ENCODE results near the gene CLCN6. TPM values are rescaled to one million over a fixed set of nuclear protein-coding genes. Genes with fewer than 3 reads are reported as not detected.

CLCN6 gene
- total RNA-seq, 5 donors from 2014 or later (not counting 1 experiment from before 2014, with no cell fraction given) = 17.3 to 23.0 (median 21.3) TPM

- CTCF ChIA-PET = no interaction called here
- POLR2A ChIA-PET = no interaction called here
- ATAC-seq (replicated peaks in 1 of 4) = no peak
Measured at GRCh38 chr1:11848373-11848700, 42.3 kb downstream of the CLCN6 start.

DNA sequence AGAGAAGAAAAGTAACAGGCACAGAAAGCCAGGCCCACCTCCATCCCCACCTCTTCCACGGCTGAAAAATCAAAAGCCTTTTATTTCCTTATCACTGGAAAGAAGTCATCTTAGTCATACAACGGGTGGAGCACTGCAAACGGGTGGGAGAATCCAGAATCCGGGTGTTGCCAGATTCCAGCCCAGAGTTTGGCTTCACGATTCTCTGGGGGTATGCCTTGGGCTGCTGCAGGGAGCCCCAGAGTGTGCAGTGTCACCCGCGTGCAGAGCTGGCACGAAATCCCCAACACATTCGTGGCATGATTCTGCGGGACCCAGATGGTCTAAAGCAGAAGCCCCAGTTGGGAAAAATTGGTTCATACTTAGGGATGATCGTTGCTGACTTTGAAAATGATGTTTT, 44.2 kb downstream of the CLCN6 start:
- DNase-seq (no peak), ATAC-seq (replicated peaks in 1 of 4) (no peak)
- Histone ChIP-seq H3K4me3 (ENCODE audit: control insufficient read depth in 1 of 2, extremely low read depth in 1 of 2, low read length in 1 of 2) (no peak overlapping the region), H3K4me1 (ENCODE audit: control insufficient read depth in 1 of 2, extremely low read depth in 1 of 2, insufficient read depth in 2 of 2, low read length in 2 of 2) (no peaks in the 10 kb centered on the region), H3K27me3 (replicated peaks in 1 of 2; ENCODE audit: control insufficient read depth in 2 of 2, extremely low read depth in 1 of 2, insufficient read depth in 2 of 2, low read length in 1 of 2) (peaks cover 0 to 25% of the 10 kb centered on the region in 2 experiments), H3K9me3 (no peaks in the 10 kb centered on the region), H3K27ac (ENCODE audit: low read length) (no peak overlapping the region), H3K36me3 (ENCODE audit: control insufficient read depth in 2 of 2, extremely low read depth in 1 of 2, insufficient read depth in 1 of 2, low read length in 1 of 2) (no peaks in the 10 kb centered on the region)
- CTCF ChIA-PET = no interaction called here
- WGBS (ENCODE audit: insufficient coverage) = 82% methylated on average over 10 of the region's 11 CpGs
- peaks cover 24 to 26% of the 10 kb centered on the region in 2 donors for H3K27me3 Mint-ChIP-seq
- no peak overlapping the region for H3K27ac Mint-ChIP-seq
- H3K4me1 Mint-ChIP-seq = peaks cover 0 to 6% (median 3%) of the 10 kb centered on the region in 3 donors
- no peak overlapping the region for H3K4me3 Mint-ChIP-seq
- H3K9me3 Mint-ChIP-seq = no peaks in the 10 kb centered on the region
- POLR2A ChIA-PET = no interaction called here
- peaks cover 5% of the 10 kb centered on the region for H3K36me3 Mint-ChIP-seq

More at GRCh38 chr1:11848373-11848700, 42.3 kb downstream of the CLCN6 start:
- Histone ChIP-seq H3K9me3 (no peaks in the 10 kb centered on the region), H3K36me3 (ENCODE audit: control insufficient read depth in 2 of 2, extremely low read depth in 1 of 2, insufficient read depth in 1 of 2, low read length in 1 of 2) (no peaks in the 10 kb centered on the region), H3K4me3 (ENCODE audit: control insufficient read depth in 1 of 2, extremely low read depth in 1 of 2, low read length in 1 of 2) (no peak overlapping the region), H3K27me3 (replicated peaks in 1 of 2; ENCODE audit: control insufficient read depth in 2 of 2, extremely low read depth in 1 of 2, insufficient read depth in 2 of 2, low read length in 1 of 2) (peaks cover 0 to 9% of the 10 kb centered on the region in 2 experiments), H3K27ac (ENCODE audit: low read length) (no peak overlapping the region), H3K4me1 (ENCODE audit: control insufficient read depth in 1 of 2, extremely low read depth in 1 of 2, insufficient read depth in 2 of 2, low read length in 2 of 2) (no peaks in the 10 kb centered on the region)
- peaks cover 12% of the 10 kb centered on the region for H3K36me3 Mint-ChIP-seq
- no peaks in the 10 kb centered on the region for H3K9me3 Mint-ChIP-seq
- no peak overlapping the region for H3K27ac Mint-ChIP-seq
- peaks cover 0 to 6% (median 3%) of the 10 kb centered on the region in 3 donors for H3K4me1 Mint-ChIP-seq
- no peak for DNase-seq
- H3K27me3 Mint-ChIP-seq = peaks cover 13 to 15% of the 10 kb centered on the region in 2 donors
- no peak overlapping the region for H3K4me3 Mint-ChIP-seq
- no CpG with 5 or more reads among the region's 9 CpGs for WGBS (ENCODE audit: insufficient coverage)

DNA sequence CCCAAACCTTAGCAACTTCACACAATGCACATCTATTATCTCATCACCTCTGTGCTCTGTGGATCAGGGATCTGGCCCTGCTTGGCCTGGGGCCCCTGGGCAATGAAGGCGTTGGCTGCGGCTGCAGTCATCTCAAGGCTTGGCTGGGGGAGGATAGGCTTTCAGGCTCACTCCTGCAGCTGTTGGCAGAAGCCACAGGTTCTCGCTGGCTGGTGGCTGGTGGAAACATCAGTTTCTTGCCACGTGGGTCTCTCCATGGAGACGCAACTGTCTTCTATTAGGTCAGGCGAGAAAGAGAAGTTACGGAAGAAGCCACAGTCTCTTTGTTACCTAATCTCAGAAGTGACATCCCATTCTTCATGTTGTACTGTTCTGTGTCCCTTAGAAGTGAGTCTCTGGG, 45.2 kb downstream of the CLCN6 start:
- no peaks in the 10 kb centered on the region for H3K4me1 Mint-ChIP-seq
- no peak overlapping the region for H3K4me3 ChIP-seq (ENCODE audit: control insufficient read depth in 1 of 2, extremely low read depth in 1 of 2, low read length in 1 of 2)
- H3K4me3 Mint-ChIP-seq = no peak overlapping the region
- peaks cover 25 to 27% of the 10 kb centered on the region in 2 donors for H3K27me3 Mint-ChIP-seq
- no peaks in the 10 kb centered on the region for H3K36me3 ChIP-seq (ENCODE audit: control insufficient read depth in 2 of 2, extremely low read depth in 1 of 2, insufficient read depth in 1 of 2, low read length in 1 of 2)
- no peaks in the 10 kb centered on the region for H3K36me3 Mint-ChIP-seq
- no peaks in the 10 kb centered on the region for H3K4me1 ChIP-seq (ENCODE audit: control insufficient read depth in 1 of 2, extremely low read depth in 1 of 2, insufficient read depth in 2 of 2, low read length in 2 of 2)
- ChIA-PET CTCF (no interaction called here), POLR2A (no interaction called here)
- no peaks in the 10 kb centered on the region for H3K9me3 ChIP-seq
- WGBS (ENCODE audit: insufficient coverage) = 87% methylated on average over 3 of the region's 7 CpGs
- H3K27me3 ChIP-seq (replicated peaks in 1 of 2; ENCODE audit: control insufficient read depth in 2 of 2, extremely low read depth in 1 of 2, insufficient read depth in 2 of 2, low read length in 1 of 2) = peaks cover 0 to 34% of the 10 kb centered on the region in 2 experiments
- DNase-seq (no peak), ATAC-seq (replicated peaks in 1 of 4) (no peak)
- no peak overlapping the region for H3K27ac Mint-ChIP-seq
- H3K27ac ChIP-seq (ENCODE audit: low read length) = no peak overlapping the region
- H3K9me3 Mint-ChIP-seq = no peaks in the 10 kb centered on the region

GRCh38 chr1:11854519-11854918, 48.5 kb downstream of the CLCN6 start:
- Histone ChIP-seq H3K9me3 (no peaks in the 10 kb centered on the region), H3K27me3 (replicated peaks in 1 of 2; ENCODE audit: control insufficient read depth in 2 of 2, extremely low read depth in 1 of 2, insufficient read depth in 2 of 2, low read length in 1 of 2) (peaks cover 0 to 61% of the 10 kb centered on the region in 2 experiments), H3K4me1 (ENCODE audit: control insufficient read depth in 1 of 2, extremely low read depth in 1 of 2, insufficient read depth in 2 of 2, low read length in 2 of 2) (peaks cover 0 to 9% of the 10 kb centered on the region in 2 experiments), H3K4me3 (ENCODE audit: control insufficient read depth in 1 of 2, extremely low read depth in 1 of 2, low read length in 1 of 2) (no peak overlapping the region), H3K27ac (ENCODE audit: low read length) (no peak overlapping the region), H3K36me3 (ENCODE audit: control insufficient read depth in 2 of 2, extremely low read depth in 1 of 2, insufficient read depth in 1 of 2, low read length in 1 of 2) (no peaks in the 10 kb centered on the region)
- Mint-ChIP-seq H3K36me3 (no peaks in the 10 kb centered on the region), H3K4me3 (no peak overlapping the region), H3K27ac (no peak overlapping the region), H3K27me3 (peaks cover 33 to 56% of the 10 kb centered on the region in 2 donors), H3K9me3 (no peaks in the 10 kb centered on the region), H3K4me1 (peaks cover 0 to 4% (median 2%) of the 10 kb centered on the region in 3 donors)
- 47% methylated on average over 4 of the region's 8 CpGs for WGBS (ENCODE audit: insufficient coverage)
- POLR2A ChIA-PET = no interaction called here
- ATAC-seq (replicated peaks in 1 of 4) (no peak), DNase-seq (no peak)
- CTCF ChIA-PET = no interaction called here

- DNase-seq = no peak
- Mint-ChIP-seq H3K4me1 (peaks cover 0 to 4% (median 2%) of the 10 kb centered on the region in 3 donors), H3K27ac (no peak overlapping the region), H3K9me3 (no peaks in the 10 kb centered on the region), H3K27me3 (peaks cover 43 to 66% of the 10 kb centered on the region in 2 donors), H3K4me3 (no peak overlapping the region), H3K36me3 (no peaks in the 10 kb centered on the region)
- Histone ChIP-seq H3K27ac (ENCODE audit: low read length) (no peak overlapping the region), H3K36me3 (ENCODE audit: control insufficient read depth in 2 of 2, extremely low read depth in 1 of 2, insufficient read depth in 1 of 2, low read length in 1 of 2) (no peaks in the 10 kb centered on the region), H3K4me1 (ENCODE audit: control insufficient read depth in 1 of 2, extremely low read depth in 1 of 2, insufficient read depth in 2 of 2, low read length in 2 of 2) (peaks cover 0 to 9% of the 10 kb centered on the region in 2 experiments), H3K4me3 (ENCODE audit: control insufficient read depth in 1 of 2, extremely low read depth in 1 of 2, low read length in 1 of 2) (no peak overlapping the region), H3K9me3 (no peaks in the 10 kb centered on the region), H3K27me3 (replicated peaks in 1 of 2; ENCODE audit: control insufficient read depth in 2 of 2, extremely low read depth in 1 of 2, insufficient read depth in 2 of 2, low read length in 1 of 2) (peaks cover 0 to 66% of the 10 kb centered on the region in 2 experiments)
- ATAC-seq (replicated peaks in 1 of 4) = no peak
- CTCF ChIA-PET = interaction anchor here in 1 of 2 donors (0.7 kb wide), 1 partner anchor 1205 kb away, joined by 5 read pairs; no protein-coding TSS in a partner anchor
- POLR2A ChIA-PET = interaction anchor here in 1 of 2 donors (0.7 kb wide), 1 partner anchor 15 kb away, joined by 5 read pairs; no protein-coding TSS in a partner anchor
- 33% methylated on average over 3 of the region's 8 CpGs for WGBS (ENCODE audit: insufficient coverage)
Measured at GRCh38 chr1:11855430-11855829, 49.4 kb downstream of the CLCN6 start.

GRCh38 chr1:11856698-11857097, 50.7 kb downstream of the CLCN6 start:
- DNase-seq (no peak), ATAC-seq (replicated peaks in 1 of 4) (no peak)
- no peaks in the 10 kb centered on the region for H3K36me3 ChIP-seq (ENCODE audit: control insufficient read depth in 2 of 2, extremely low read depth in 1 of 2, insufficient read depth in 1 of 2, low read length in 1 of 2)
- no peak overlapping the region for H3K27ac ChIP-seq (ENCODE audit: low read length)
- POLR2A ChIA-PET = interaction anchor here in 1 of 2 donors (0.5 to 0.6 kb wide), 2 partner anchors 27 to 187 kb away, joined by 3 to 4 read pairs; no protein-coding TSS in a partner anchor
- no peaks in the 10 kb centered on the region for H3K9me3 ChIP-seq
- 92% methylated on average over 2 of the region's 3 CpGs for WGBS (ENCODE audit: insufficient coverage)
- no peaks in the 10 kb centered on the region for H3K36me3 Mint-ChIP-seq
- H3K4me3 ChIP-seq (ENCODE audit: control insufficient read depth in 1 of 2, extremely low read depth in 1 of 2, low read length in 1 of 2) = no peak overlapping the region
- H3K27me3 ChIP-seq (replicated peaks in 1 of 2; ENCODE audit: control insufficient read depth in 2 of 2, extremely low read depth in 1 of 2, insufficient read depth in 2 of 2, low read length in 1 of 2) = peaks cover 0 to 70% of the 10 kb centered on the region in 2 experiments
- H3K4me3 Mint-ChIP-seq = no peak overlapping the region
- CTCF ChIA-PET = no interaction called here
- peaks cover 0 to 9% of the 10 kb centered on the region in 2 experiments for H3K4me1 ChIP-seq (ENCODE audit: control insufficient read depth in 1 of 2, extremely low read depth in 1 of 2, insufficient read depth in 2 of 2, low read length in 2 of 2)
- peaks cover 0 to 4% (median 2%) of the 10 kb centered on the region in 3 donors for H3K4me1 Mint-ChIP-seq
- H3K27ac Mint-ChIP-seq = no peak overlapping the region
- H3K27me3 Mint-ChIP-seq = peaks cover 48 to 71% of the 10 kb centered on the region in 2 donors
- peaks cover 0 to 3% (median 0%) of the 10 kb centered on the region in 3 donors for H3K9me3 Mint-ChIP-seq
